NCI-H146 treated with DMSO at 0.1 percent for 48 hours (cell line): ENCODE measurements around the gene STX3.
"Not testable (repeated sequence)": the region's sequence is repeated elsewhere in the genome, so short reads cannot be mapped to it uniquely, and the experiment has no call there.

Source experiments
- DNase-seq: peaks from one replicate; lab custom pipeline; 2025; ENCODE audit not compliant: unreplicated experiment; lab: John Stamatoyannopoulos, UW

Gene STX3

DNA sequence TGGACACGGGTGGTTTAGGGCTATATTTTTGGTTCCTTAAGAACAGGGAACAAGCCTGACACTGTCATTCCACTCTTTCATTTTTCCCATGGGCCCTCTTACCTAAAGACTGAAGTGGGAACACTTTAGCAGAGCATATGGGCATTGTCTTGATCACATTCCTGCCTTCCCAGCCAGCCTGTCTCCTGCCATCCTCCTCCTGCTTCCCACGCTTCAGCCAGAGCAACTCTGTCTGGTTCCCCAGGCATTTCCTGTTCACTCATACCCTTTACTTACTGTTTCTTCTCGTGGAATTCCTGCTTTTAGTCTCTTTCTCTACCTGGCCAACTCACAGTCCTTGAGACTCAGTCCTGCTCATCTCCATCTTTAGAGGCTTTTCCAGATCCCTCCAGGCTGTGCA is 32.6 kb downstream of the STX3 start:
- DNase-seq: no peak

- DNase-seq: no peak
Measured at GRCh38 chr11:59791639-59792038, 36.5 kb downstream of the STX3 start.

DNA sequence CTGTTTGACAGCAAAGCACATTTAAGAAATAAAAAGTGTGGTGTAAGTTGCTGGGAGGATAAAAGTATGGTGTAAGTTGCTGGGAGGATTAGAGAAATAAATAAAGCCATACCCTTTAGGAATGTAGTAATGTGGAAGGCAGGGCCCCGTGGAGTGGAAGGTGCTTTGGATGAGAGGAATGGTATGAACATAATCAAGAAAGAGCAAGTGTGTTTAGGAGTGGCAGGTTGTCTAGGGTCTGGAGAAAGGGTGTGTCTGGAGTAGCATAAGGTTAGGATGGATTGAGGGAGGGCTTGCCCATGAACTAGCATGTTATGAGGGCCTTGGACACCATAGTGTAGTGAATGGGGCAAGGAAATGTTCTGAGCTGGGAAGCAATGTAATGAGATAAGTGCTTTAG is 37.3 kb downstream of the STX3 start:
- no peak for DNase-seq

GRCh38 chr11:59794417-59794816 is 39.2 kb downstream of the STX3 start:
- DNase-seq: no peak

- DNase-seq: no peak
Measured at GRCh38 chr11:59800390-59801025, 45.3 kb downstream of the STX3 start.

DNA sequence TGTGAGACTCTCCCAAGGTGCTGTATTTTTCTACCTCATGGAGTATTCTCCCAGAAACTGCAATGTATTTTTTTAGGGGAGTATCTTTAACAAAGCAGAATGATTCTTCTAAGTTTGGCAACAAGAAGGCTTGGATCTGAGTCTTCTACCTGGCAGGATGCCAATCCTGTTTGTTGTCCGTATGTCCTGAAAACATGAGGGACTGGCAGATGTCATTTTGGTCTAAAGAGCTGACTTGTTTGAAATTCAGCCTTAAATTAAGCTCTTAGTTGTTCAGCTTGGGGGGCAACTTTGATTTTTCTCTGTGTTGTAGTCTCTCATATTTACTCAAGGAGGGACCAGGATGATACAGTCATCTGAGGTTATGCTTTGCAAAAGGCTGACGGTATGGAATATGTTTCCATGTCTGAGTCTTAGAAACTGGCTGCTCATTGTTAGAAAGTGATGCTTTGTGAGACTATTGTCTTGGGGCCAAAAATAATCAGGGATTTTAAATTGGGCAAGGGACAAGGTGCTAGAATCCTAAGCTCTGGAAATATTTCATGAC is 46.1 kb downstream of the STX3 start:
- DNase-seq: no peak

GRCh38 chr11:59801981-59802638 is 46.9 kb downstream of the STX3 start:
- DNase-seq: no peak

GRCh38 chr11:59802639-59803176 is 47.5 kb downstream of the STX3 start:
- peak; percentile 34 for DNase-seq

GRCh38 chr11:59804061-59804460 is 48.9 kb downstream of the STX3 start:
- no peak for DNase-seq

DNA sequence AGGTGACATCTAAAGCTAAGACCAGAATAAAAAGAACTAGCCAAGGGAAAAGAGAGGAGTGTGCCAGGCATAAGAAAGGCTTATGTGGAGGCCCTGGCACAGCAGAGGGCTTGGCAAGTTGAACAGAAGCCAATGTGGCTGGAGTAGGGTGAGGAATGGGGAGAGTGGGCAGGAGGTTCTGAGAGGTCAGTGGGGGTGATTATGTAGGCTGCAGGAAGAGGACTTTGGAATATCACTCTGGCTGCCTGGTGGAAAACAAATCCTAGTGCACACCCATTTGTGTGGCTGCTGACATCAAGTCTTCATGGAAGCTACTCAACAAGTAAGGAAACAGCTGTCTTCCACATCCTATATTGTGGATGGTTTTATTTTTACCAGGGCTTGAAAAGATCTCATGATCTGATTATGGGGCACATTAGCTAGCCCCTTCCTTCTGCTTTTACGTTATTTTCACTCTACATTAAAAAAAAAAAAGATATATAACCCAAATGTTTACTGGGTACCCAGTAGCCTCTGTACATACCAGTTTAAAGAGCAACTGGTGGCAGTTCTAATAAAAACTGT is 52.0 kb downstream of the STX3 start:
- no peak for DNase-seq

DNA sequence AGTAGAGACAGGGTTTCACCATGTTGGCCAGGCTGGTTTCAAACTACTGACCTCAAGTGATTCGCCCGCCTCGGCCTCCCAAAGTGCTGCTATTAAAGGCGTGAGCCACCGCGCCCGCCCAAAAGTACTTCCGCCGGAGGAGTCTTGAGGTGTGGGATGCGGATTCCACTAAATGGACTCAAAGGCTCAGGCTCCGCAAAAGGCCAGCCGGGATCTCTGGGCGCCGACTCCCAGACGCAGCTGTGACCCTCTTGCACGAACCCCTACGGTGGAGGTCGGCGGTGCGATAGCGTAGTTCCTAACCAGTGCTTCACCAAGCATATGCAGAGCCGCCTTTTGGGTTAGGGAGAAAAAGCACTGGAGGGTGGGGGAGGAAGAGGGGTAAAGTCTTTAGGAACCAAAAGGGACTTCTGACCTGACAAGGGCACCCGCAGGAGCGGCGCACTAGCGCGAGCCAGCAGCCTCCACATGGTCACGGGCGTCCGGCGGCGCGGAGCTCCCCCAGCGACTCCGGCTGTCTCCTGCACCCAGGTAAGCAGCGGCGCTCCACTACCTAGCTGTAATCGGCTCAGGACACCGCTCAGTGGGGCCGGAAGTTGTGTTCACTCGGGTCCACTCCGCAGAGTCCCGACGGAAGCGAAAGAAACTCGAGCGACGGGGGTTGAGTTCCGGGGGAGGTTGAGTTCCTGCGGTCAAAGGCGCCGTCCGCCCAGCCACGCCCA is 55.2 kb downstream of the STX3 start, which contains the start of gene MRPL16:
Gene MRPL16 (minus strand): TSS at position 590 of the 722 bp plus-strand sequence. CDS start 120 bp downstream, at position 470.
- DNase-seq: peak; percentile 79

- no peak for DNase-seq
Measured at GRCh38 chr11:59810911-59811259, 55.7 kb downstream of the STX3 start.

DNA sequence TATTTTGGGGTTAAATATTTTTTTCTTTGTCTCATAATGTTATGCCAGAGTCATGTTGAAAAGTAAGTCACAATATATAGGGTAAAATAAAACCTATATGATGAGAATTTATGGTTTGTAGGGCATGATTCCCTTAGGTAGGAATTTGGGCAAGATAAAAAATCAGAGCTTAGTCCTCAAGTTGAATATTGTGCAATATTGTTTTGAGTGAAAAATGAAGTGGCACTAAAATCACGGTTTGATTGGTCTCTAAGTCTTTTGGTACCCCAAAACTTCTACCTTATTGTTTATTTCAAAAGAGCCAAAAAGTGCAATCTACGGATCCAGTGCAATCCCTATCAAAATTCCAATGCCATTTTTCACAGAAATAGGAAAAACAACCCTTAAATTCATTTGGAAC is 57.0 kb downstream of the STX3 start:
- DNase-seq: no peak

DNA sequence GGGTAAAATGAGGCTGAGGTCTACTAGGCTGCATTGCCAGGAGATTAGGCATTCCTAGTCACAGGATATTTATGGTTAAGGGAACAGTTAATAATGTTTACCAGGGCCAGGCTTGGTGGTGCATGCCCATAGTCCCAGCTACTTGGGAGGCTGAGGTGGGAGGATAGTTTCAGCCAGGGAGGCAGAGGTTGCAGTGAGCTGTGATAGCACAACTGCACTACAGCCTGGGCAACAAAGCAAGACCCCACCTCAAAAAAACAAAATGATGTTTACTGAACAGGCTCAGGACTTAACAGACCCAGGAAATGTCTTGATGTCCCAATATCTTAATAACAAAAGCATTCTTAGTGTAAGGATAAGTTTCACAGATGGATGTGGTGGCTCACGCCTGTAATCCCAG is 58.2 kb downstream of the STX3 start:
- DNase-seq: no peak

GRCh38 chr11:59814021-59814420 is 58.8 kb downstream of the STX3 start:
- DNase-seq: no peak

GRCh38 chr11:59815754-59816153 is 60.6 kb downstream of the STX3 start:
- DNase-seq: no peak

GRCh38 chr11:59816434-59816833 is 61.3 kb downstream of the STX3 start:
- DNase-seq: not testable (repeated sequence)

DNA sequence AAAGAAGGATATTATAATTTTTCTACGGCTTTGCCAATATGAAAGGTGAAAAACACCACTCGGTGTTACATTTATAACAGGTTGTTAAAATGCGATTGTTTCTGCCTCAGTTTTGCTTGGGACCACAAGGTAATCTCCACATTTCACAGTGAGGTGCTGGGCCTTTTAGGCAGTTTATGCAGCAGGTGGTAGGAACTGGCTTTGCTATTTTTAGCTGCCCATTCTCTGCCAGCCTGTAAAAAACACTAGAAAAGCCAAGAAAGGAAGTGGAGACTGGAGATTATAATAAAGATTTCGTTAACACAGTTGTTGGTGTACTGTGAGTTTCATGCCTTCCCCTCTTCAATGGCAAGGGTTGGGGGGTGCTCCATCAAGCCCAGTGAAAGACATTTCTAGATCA is 63.4 kb downstream of the STX3 start:
- DNase-seq: no peak

- peak; percentile 16 for DNase-seq
Measured at GRCh38 chr11:59822989-59823566, 67.9 kb downstream of the STX3 start.

DNA sequence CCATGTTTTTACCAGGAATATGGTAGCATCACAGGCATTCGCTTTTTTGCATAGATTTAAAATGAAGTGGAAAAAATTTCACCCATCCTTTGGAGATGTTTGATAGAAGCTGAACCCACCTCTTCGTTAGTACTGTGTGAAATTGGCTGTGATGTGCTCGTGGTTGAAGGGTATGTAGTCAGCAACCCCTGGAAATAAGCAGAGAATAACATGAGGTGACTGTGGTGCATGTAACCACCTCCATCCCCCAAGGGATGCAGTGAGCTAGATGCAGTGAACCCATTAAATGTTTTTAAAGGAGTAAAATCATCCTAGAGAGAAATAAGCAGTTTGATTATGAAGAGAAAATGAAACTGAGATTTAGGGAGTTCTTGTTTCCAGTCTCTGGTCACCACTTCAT is 74.2 kb downstream of the STX3 start:
- DNase-seq: no peak

- no peak for DNase-seq
Measured at GRCh38 chr11:59833602-59834001, 78.4 kb downstream of the STX3 start.
